Astrocyte (in vitro differentiated cells and primary cell): Measurements from ENCODE around the gene GPHN. TPM values are rescaled to one million over a fixed set of nuclear protein-coding genes. Genes with fewer than 3 reads are reported as not detected.

ENCODE experiments used
- DNase-seq: peaks from one replicate; pipeline ENCODE4 v3.0.0-alpha.2; 2010; ENCODE audit warnings: low read depth
- FAIRE-seq: peaks from 2 replicates; lab custom pipeline; 2011; peaks lifted over from hg19 to GRCh38; lab: Jason Lieb, UNC
- H2AFZ ChIP-seq: 2 replicates; pipeline ENCODE4 v1.6.0; 2012; ENCODE audit warnings: low read depth, low read length, inconsistent platforms
- H3K27ac ChIP-seq: 2 replicates; pipeline ENCODE4 v1.5.1; 2011; ENCODE audit warnings: low read depth, low read length, inconsistent platforms
- H3K27me3 ChIP-seq: 2 replicates; pipeline ENCODE4 v1.6.0; 2011; ENCODE audit warnings: low read length, inconsistent platforms; ENCODE audit not compliant: insufficient read depth
- H3K36me3 ChIP-seq: 2 replicates; pipeline ENCODE4 v1.5.1; 2011; ENCODE audit warnings: low read length, inconsistent platforms; ENCODE audit not compliant: insufficient read depth
- H3K4me1 ChIP-seq: 2 replicates; pipeline ENCODE4 v1.5.1; 2011; ENCODE audit warnings: low read length, inconsistent platforms; ENCODE audit not compliant: insufficient read depth
- H3K4me2 ChIP-seq: 2 replicates; pipeline ENCODE4 v1.6.0; 2012; ENCODE audit warnings: low read length, inconsistent platforms
- H3K4me3 ChIP-seq: 2 replicates; pipeline ENCODE4 v1.5.1; 2011; ENCODE audit warnings: low read depth, mild to moderate bottlenecking, low read length, inconsistent platforms; ENCODE audit not compliant: insufficient read depth
- H3K79me2 ChIP-seq: 2 replicates; pipeline ENCODE4 v1.6.0; 2012; ENCODE audit warnings: mild to moderate bottlenecking, low read length, inconsistent platforms; ENCODE audit not compliant: insufficient read depth
- H3K9ac ChIP-seq: 2 replicates; pipeline ENCODE4 v1.6.0; 2012; ENCODE audit warnings: mild to moderate bottlenecking, low read length, inconsistent platforms
- H3K9me3 ChIP-seq: 2 replicates; pipeline ENCODE4 v1.5.1; 2012; ENCODE audit warnings: low read depth, mild to moderate bottlenecking, low read length, inconsistent platforms; ENCODE audit not compliant: insufficient read depth
- H4K20me1 ChIP-seq: 2 replicates; pipeline ENCODE4 v1.6.0; 2012; ENCODE audit warnings: low read length, inconsistent platforms; ENCODE audit not compliant: insufficient read depth
- H3K27ac Mint-ChIP-seq: one replicate; pipeline ENCODE4 v1.8.0; 2021; ENCODE audit warnings: mild to moderate bottlenecking, mixed read lengths; ENCODE audit not compliant: unreplicated experiment
- H3K27me3 Mint-ChIP-seq: one replicate; pipeline ENCODE4 v1.8.0; 2021; ENCODE audit warnings: low read depth, mixed read lengths; ENCODE audit not compliant: unreplicated experiment
- H3K36me3 Mint-ChIP-seq: one replicate; pipeline ENCODE4 v1.8.0; 2021; ENCODE audit warnings: low read depth, mixed read lengths; ENCODE audit not compliant: unreplicated experiment
- H3K4me1 Mint-ChIP-seq: one replicate; pipeline ENCODE4 v1.8.0; 2021; ENCODE audit warnings: low read depth, mixed read lengths; ENCODE audit not compliant: unreplicated experiment
- H3K4me3 Mint-ChIP-seq: one replicate; pipeline ENCODE4 v1.8.0; 2021; ENCODE audit warnings: mild to moderate bottlenecking, moderate library complexity, mixed read lengths; ENCODE audit not compliant: unreplicated experiment
- H3K9me3 Mint-ChIP-seq: one replicate; pipeline ENCODE4 v1.8.0; 2021; ENCODE audit warnings: mild to moderate bottlenecking, mixed read lengths; ENCODE audit not compliant: unreplicated experiment
- EZH2 ChIP-seq: IDR thresholded peaks from 2 replicates; pipeline ENCODE4 v1.6.1; 2012; ENCODE audit warnings: mild to moderate bottlenecking, low read length, inconsistent platforms; ENCODE audit not compliant: insufficient read depth
- total RNA-seq: library from RNA; stranded (reverse); gene quantifications from 2 replicates; pipeline ENCODE4 v1.2.1, GENCODE V29; 2021
- TF ChIP-seq, protein P1 (sequence below): IDR thresholded peaks from 2 replicates; pipeline ENCODE4 v1.5.1; 2011; ENCODE audit warnings: low read depth, mild to moderate bottlenecking, inconsistent platforms, low read length, moderate library complexity; ENCODE audit not compliant: insufficient read depth

Gene GPHN
- total RNA-seq, 1 donor from 2014 or later: 6.9 TPM

DNA sequence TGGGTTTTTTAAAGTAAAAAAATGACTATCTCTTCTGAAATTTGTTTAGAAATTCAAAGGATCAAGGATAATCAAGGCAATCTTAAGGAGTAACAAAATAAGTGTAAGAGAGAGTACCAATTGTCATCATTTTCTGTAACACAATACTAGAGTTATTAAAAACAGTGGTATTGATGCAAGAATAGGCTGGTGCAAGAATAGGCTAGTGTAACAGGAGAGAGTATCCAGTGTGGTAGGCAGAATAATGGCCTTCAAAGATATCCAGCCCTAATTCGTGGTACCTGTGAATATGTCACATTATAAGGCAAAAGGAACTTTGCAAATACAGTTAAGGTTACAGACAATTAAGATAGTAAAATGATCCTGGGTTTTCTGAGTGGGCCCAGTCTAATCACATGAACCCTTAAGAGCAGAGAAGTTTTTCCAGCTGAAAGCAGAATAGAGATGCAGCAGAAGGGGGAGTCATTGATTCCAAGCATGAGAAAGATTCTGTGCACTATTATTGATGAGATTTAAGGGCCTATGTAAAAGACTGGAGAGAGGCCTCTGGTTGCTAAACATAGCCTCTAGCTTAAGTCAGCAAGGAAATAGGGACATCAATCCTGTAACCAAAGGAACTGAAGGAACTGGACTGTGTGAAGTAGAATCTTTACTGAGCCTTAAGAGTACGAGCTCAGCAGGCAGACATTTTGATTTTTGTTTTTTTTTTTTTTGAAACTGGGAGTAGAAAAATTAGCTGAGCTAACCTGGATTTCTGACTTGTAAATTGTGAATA lies 134.1 kb downstream of the GPHN start:
- no peaks in the 10 kb centered on the region for H3K27me3 Mint-ChIP-seq
- no peak for DNase-seq
- H3K4me3 Mint-ChIP-seq: no peak overlapping the region
- H2AFZ ChIP-seq: no peak overlapping the region
- no peak overlapping the region for H3K27ac ChIP-seq
- no peaks in the 10 kb centered on the region for H3K9me3 ChIP-seq
- H3K36me3 Mint-ChIP-seq: no peaks in the 10 kb centered on the region
- H3K79me2 ChIP-seq: no peaks in the 10 kb centered on the region
- no peak overlapping the region for H3K4me3 ChIP-seq
- H3K9me3 Mint-ChIP-seq: no peaks in the 10 kb centered on the region
- H4K20me1 ChIP-seq: no peaks in the 10 kb centered on the region
- H3K4me1 Mint-ChIP-seq: peaks cover 7% of the 10 kb centered on the region
- H3K27me3 ChIP-seq: no peaks in the 10 kb centered on the region
- no peak overlapping the region for H3K9ac ChIP-seq
- no peak for FAIRE-seq
- H3K4me2 ChIP-seq: no peak overlapping the region
- H3K4me1 ChIP-seq: peaks cover 3% of the 10 kb centered on the region
- H3K36me3 ChIP-seq: no peaks in the 10 kb centered on the region
- peak overlapping the region; percentile 8 for H3K27ac Mint-ChIP-seq
- TF ChIP-seq, protein P1, sequence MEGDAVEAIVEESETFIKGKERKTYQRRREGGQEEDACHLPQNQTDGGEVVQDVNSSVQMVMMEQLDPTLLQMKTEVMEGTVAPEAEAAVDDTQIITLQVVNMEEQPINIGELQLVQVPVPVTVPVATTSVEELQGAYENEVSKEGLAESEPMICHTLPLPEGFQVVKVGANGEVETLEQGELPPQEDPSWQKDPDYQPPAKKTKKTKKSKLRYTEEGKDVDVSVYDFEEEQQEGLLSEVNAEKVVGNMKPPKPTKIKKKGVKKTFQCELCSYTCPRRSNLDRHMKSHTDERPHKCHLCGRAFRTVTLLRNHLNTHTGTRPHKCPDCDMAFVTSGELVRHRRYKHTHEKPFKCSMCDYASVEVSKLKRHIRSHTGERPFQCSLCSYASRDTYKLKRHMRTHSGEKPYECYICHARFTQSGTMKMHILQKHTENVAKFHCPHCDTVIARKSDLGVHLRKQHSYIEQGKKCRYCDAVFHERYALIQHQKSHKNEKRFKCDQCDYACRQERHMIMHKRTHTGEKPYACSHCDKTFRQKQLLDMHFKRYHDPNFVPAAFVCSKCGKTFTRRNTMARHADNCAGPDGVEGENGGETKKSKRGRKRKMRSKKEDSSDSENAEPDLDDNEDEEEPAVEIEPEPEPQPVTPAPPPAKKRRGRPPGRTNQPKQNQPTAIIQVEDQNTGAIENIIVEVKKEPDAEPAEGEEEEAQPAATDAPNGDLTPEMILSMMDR: no peak
- TF ChIP-seq EZH2: no peak

DNA sequence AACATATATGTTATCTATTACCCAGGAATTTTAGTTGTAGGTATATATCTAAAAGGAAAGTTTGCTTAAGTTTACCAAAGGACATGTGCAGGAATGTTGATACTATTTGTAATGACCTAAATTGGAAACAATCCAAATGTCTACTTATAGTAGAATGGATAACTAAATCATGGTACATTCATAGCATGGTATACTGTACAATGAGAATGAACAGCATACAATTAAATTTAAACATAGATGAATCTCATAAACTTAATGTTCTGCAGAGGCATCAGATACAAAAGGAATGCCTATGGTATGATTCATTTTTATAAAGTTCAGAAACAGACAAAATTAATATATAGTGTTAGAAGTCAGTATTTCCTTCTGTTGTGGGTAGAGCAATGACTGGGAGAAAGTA lies 135.4 kb downstream of the GPHN start:
- Histone ChIP-seq H4K20me1 (no peaks in the 10 kb centered on the region), H3K27me3 (no peaks in the 10 kb centered on the region), H3K36me3 (no peaks in the 10 kb centered on the region), H3K9me3 (no peaks in the 10 kb centered on the region), H3K4me1 (peaks cover 3% of the 10 kb centered on the region), H3K4me3 (no peak overlapping the region), H3K4me2 (no peak overlapping the region), H3K79me2 (no peaks in the 10 kb centered on the region), H3K27ac (no peak overlapping the region), H2AFZ (no peak overlapping the region), H3K9ac (no peak overlapping the region)
- peaks cover 7% of the 10 kb centered on the region for H3K4me1 Mint-ChIP-seq
- H3K27ac Mint-ChIP-seq: no peak overlapping the region
- DNase-seq (peak; percentile 25), FAIRE-seq (peak; percentile 29)
- TF ChIP-seq, protein P1: no peak
- no peak for TF ChIP-seq EZH2
- no peaks in the 10 kb centered on the region for H3K27me3 Mint-ChIP-seq
- H3K4me3 Mint-ChIP-seq: no peak overlapping the region
- no peaks in the 10 kb centered on the region for H3K9me3 Mint-ChIP-seq
- H3K36me3 Mint-ChIP-seq: no peaks in the 10 kb centered on the region

DNA sequence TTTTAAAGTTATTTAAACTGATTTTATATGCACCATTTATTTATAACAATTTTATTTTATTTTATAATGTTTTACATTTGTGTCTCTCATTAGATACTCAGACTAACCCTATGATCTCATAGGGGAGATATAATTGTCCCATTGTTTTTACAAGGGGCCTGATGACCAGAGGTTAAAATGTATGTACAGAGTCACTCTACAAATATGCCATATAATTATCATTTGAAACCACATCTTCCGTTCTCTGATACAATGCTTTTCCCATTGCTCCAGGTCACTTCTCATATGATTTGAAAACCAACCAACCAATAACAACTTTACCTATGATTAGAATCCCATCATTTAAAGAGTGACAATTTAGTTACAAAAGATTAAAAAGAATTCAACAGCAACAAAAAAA lies 137.8 kb downstream of the GPHN start:
- H3K9me3 Mint-ChIP-seq: no peaks in the 10 kb centered on the region
- TF ChIP-seq EZH2: no peak
- TF ChIP-seq, protein P1: no peak
- no peaks in the 10 kb centered on the region for H4K20me1 ChIP-seq
- peaks cover 13% of the 10 kb centered on the region for H3K4me1 Mint-ChIP-seq
- peaks cover 3% of the 10 kb centered on the region for H3K4me1 ChIP-seq
- DNase-seq (peak; percentile 35), FAIRE-seq (peak; percentile 29)
- no peak overlapping the region for H3K4me3 ChIP-seq
- H2AFZ ChIP-seq: no peak overlapping the region
- no peaks in the 10 kb centered on the region for H3K27me3 Mint-ChIP-seq
- H3K27ac ChIP-seq: no peak overlapping the region
- H3K79me2 ChIP-seq: no peaks in the 10 kb centered on the region
- H3K36me3 ChIP-seq: no peaks in the 10 kb centered on the region
- H3K4me3 Mint-ChIP-seq: no peak overlapping the region
- no peak overlapping the region for H3K9ac ChIP-seq
- H3K4me2 ChIP-seq: no peak overlapping the region
- H3K9me3 ChIP-seq: no peaks in the 10 kb centered on the region
- no peaks in the 10 kb centered on the region for H3K27me3 ChIP-seq
- H3K27ac Mint-ChIP-seq: no peak overlapping the region
- H3K36me3 Mint-ChIP-seq: no peaks in the 10 kb centered on the region
